A673 (cell line): ENCODE data around the gene STUB1. TPM values are rescaled to one million over a fixed set of nuclear protein-coding genes. Genes with fewer than 3 reads are reported as not detected.

ENCODE experiments used
- BruUV-seq: library from RNA; stranded (reverse); fragments of 400-500 nt; replicated peaks from 2 replicates; lab custom pipeline; 2021; lab: Mats Ljungman, UMichigan
- CTCF ChIA-PET: fragments of 300-600 bp; sonication (Branson Sonifier 250); formaldehyde crosslinking; loops from one replicate; lab custom pipeline; 2022; ENCODE audit warnings: antibody characterized with exemption; lab: Charles Lee
- POLR2A ChIA-PET: fragments of 300-600 bp; sonication (Branson Sonifier 250); formaldehyde crosslinking; loops from one replicate; lab custom pipeline; 2022; ENCODE audit warnings: antibody characterized with exemption; ENCODE audit not compliant: low non-redundant PET; lab: Charles Lee
- DNase-seq: peaks from one replicate; pipeline ENCODE4 v3.0.0-alpha.2; 2015; ENCODE audit warnings: low spot score
- H3K27ac ChIP-seq: fragments of 200-600 bp; sonication (generic); 2 replicates; pipeline ENCODE4 v1.5.1; 2016; ENCODE audit warnings: mixed run types, low read depth, mild to moderate bottlenecking, mixed read lengths, antibody characterized with exemption, low read length; ENCODE audit not compliant: poor library complexity, severe bottlenecking
- H3K27me3 ChIP-seq: fragments of 200-600 bp; sonication (generic); replicated peaks from 2 replicates; pipeline ENCODE4 v1.6.1; 2017; ENCODE audit warnings: mixed run types, low read depth, mild to moderate bottlenecking, mixed read lengths, antibody characterized with exemption, low read length; ENCODE audit not compliant: insufficient read depth, poor library complexity
- H3K36me3 ChIP-seq: fragments of 200-600 bp; sonication (generic); 2 replicates; pipeline ENCODE4 v1.6.1; 2016; ENCODE audit warnings: mixed run types, mild to moderate bottlenecking, mixed read lengths, antibody characterized with exemption, low read length; ENCODE audit not compliant: insufficient read depth, poor library complexity, severe bottlenecking
- H3K4me1 ChIP-seq: fragments of 200-600 bp; sonication (generic); 2 replicates; pipeline ENCODE4 v1.6.1; 2017; ENCODE audit warnings: mixed run types, mild to moderate bottlenecking, mixed read lengths, antibody characterized with exemption, low read length; ENCODE audit not compliant: insufficient read depth, poor library complexity, severe bottlenecking
- H3K4me3 ChIP-seq: fragments of 200-600 bp; sonication (generic); 2 replicates; pipeline ENCODE4 v1.5.1; 2016; ENCODE audit warnings: low read depth, mixed run types, mild to moderate bottlenecking, mixed read lengths, low read length; ENCODE audit not compliant: poor library complexity, severe bottlenecking
- H3K9me3 ChIP-seq: fragments of 200-600 bp; sonication (generic); 2 replicates; pipeline ENCODE4 v1.6.1; 2016; ENCODE audit warnings: mixed run types, low read depth, mild to moderate bottlenecking, mixed read lengths, antibody characterized with exemption, low read length; ENCODE audit not compliant: poor library complexity, severe bottlenecking
- CTCF ChIP-seq: fragments of 300-800, 200-600 bp; sonication (generic); conservative IDR thresholded peaks from 2 replicates; pipeline ENCODE4 v1.5.1; 2017; ENCODE audit warnings: low read depth, mild to moderate bottlenecking, antibody characterized with exemption, low read length, moderate library complexity, mixed read lengths
- EZH2 ChIP-seq: fragments of 200-600 bp; sonication (generic); IDR thresholded peaks from 2 replicates; pipeline ENCODE4 v1.6.1; 2017; ENCODE audit warnings: borderline replicate concordance, low read depth, mild to moderate bottlenecking, mixed read lengths, antibody characterized with exemption, low read length; ENCODE audit not compliant: poor library complexity, severe bottlenecking
- intact Hi-C: fragments of 100-400 bp; cut with micrococcal nuclease; formaldehyde crosslinking; loops from one replicate; pipeline ENCODE4 v1.10.0; 2022; ENCODE audit not compliant: unreplicated experiment
- total RNA-seq: library from RNA; stranded (reverse); gene quantifications from 2 replicates; pipeline ENCODE4 v1.2.3, GENCODE V29; 2021

The STUB1 gene
- total RNA-seq, 1 experiment from 2014 or later = 88.2 TPM

DNA sequence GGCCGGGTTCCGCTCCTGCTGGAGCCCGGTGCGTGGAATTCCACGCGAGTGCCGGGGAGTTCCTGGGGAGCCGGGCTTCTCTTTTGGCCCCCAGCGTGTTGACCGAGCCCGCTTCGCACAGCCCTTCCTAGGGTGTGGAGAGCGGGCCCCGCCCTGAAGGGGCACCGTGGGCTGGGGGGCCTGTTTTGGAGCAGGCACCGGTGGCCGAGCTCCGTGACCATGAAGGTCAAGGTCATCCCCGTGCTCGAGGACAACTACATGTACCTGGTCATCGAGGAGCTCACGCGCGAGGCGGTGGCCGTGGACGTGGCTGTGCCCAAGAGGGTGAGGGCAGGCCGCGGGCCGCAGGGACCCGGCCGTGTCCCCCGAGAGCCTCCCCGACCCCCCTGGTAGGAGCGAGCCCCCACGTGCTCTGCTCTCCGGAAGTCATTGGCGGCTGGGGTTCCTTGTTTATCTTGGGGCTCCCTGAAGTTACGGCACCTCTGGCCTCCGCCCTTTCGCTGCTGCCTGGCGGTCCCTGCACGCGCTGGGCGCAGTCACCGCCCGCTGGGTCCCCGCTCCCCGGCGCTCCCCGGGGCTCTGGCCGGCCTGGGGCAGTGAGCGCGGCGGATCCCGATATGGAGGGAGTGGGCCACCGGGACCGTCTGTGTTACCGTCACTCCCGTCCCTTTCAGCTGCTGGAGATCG, 47.2 kb downstream of the STUB1 start:
- intact Hi-C loops = no loop called here
- H3K27ac ChIP-seq = no peak overlapping the region
- ChIA-PET CTCF (interaction anchor here (0.8 kb wide), 1 partner anchor 11 kb away, joined by 5 read pairs; no protein-coding TSS in a partner anchor), POLR2A (no interaction called here)
- H3K4me3 ChIP-seq = peak overlapping the region; percentile 52
- H3K36me3 ChIP-seq = no peaks in the 10 kb centered on the region
- H3K4me1 ChIP-seq = peaks cover 10% of the 10 kb centered on the region
- no peaks in the 10 kb centered on the region for H3K9me3 ChIP-seq
- BruUV-seq = no TSS peak
- DNase-seq = no peak
- no peaks in the 10 kb centered on the region for H3K27me3 ChIP-seq
- TF ChIP-seq EZH2 (no peak), CTCF (no peak)

DNA sequence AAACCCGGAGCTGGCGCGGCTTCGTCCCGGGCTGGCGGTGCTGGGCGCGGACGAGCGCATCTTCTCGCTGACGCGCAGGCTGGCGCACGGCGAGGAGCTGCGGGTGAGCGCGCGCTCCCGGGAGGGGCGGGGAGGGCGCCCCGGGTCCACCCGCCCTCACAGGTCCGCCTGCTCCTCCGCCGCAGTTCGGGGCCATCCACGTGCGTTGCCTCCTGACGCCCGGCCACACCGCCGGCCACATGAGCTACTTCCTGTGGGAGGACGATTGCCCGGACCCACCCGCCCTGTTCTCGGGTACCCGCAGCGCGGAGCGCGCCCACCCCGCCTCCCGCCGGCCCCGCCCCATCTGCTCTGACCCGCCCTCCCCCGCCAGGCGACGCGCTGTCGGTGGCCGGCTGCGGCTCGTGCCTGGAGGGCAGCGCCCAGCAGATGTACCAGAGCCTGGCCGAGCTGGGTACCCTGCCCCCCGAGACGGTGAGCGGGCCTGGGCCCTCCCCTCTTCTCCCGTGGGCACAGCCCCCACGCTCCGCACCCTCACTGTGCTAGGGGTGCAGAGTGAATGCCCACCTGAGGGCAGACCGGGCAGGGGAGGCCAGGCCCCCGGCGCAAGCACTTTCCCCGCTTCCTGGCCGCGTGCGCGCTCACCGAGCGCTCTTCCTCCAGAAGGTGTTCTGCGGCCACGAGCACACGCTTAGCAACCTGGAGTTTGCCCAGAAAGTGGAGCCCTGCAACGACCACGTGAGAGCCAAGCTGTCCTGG, 48.1 kb downstream of the STUB1 start:
- POLR2A ChIA-PET = no interaction called here
- Histone ChIP-seq H3K4me1 (peaks cover 10% of the 10 kb centered on the region), H3K4me3 (peak overlapping the region; percentile 52), H3K27me3 (no peaks in the 10 kb centered on the region), H3K9me3 (no peaks in the 10 kb centered on the region), H3K27ac (no peak overlapping the region), H3K36me3 (no peaks in the 10 kb centered on the region)
- DNase-seq = peak; percentile 69
- intact Hi-C loops = no loop called here
- TF ChIP-seq CTCF (no peak), EZH2 (no peak)
- CTCF ChIA-PET = interaction anchor here (0.8 kb wide), 1 partner anchor 12 kb away, joined by 5 read pairs; no protein-coding TSS in a partner anchor
- BruUV-seq = no TSS peak

GRCh38 chr16:728890-729744, 48.9 kb downstream of the STUB1 start:
- POLR2A ChIA-PET = no interaction called here
- no TSS peak for BruUV-seq

More at GRCh38 chr16:728890-729744, 48.9 kb downstream of the STUB1 start:
- Histone ChIP-seq H3K27me3 (no peaks in the 10 kb centered on the region), H3K36me3 (no peaks in the 10 kb centered on the region), H3K4me1 (peaks cover 10% of the 10 kb centered on the region), H3K9me3 (no peaks in the 10 kb centered on the region), H3K4me3 (no peak overlapping the region), H3K27ac (no peak overlapping the region)
- CTCF ChIA-PET = interaction anchor here (0.8 kb wide), 1 partner anchor 17 kb away, joined by 3 read pairs; no protein-coding TSS in a partner anchor
- no peak for TF ChIP-seq EZH2
- no peak for TF ChIP-seq CTCF
- intact Hi-C loops = no loop called here
- DNase-seq = no peak
